ENCODE data around the gene SAMD4B. TPM values are rescaled to one million over a fixed set of nuclear protein-coding genes. Genes with fewer than 3 reads are reported as not detected.
A peak's percentile ranks its signal among the peaks of the same experiment; 100 is the strongest.

The SAMD4B gene
- total and polyA plus RNA-seq, 2 donors (not counting 1 experiment from before 2014, with no cell fraction given): 33.0 to 39.1 TPM

- Histone ChIP-seq H3K4me2 (ENCODE audit: extremely low read depth, insufficient read depth, low read length) (no peak overlapping the region), H3K4me3 (replicated peaks in 1 of 4; ENCODE audit: control extremely low read depth in 1 of 4, insufficient read depth in 1 of 4, low read depth in 3 of 4, low read length in 4 of 4) (no peak overlapping the region), H3K9me3 (ENCODE audit: control insufficient read depth, insufficient read depth, low read depth, low read length) (no peaks in the 10 kb centered on the region), H3K36me3 (ENCODE audit: control insufficient read depth, insufficient read depth, low read length) (peaks cover 36% of the 10 kb centered on the region), H3K27ac (ENCODE audit: insufficient read depth, low read length) (no peak overlapping the region), H3K4me1 (ENCODE audit: control insufficient read depth, extremely low read depth, insufficient read depth, low read length) (peaks cover 8% of the 10 kb centered on the region), H3K27me3 (ENCODE audit: control insufficient read depth, insufficient read depth, low read length) (no peaks in the 10 kb centered on the region), H3K9ac (ENCODE audit: insufficient read depth, low read length) (no peak overlapping the region), H4K20me1 (ENCODE audit: control insufficient read depth, extremely low read depth, insufficient read depth, low read length) (no peaks in the 10 kb centered on the region), H3K79me2 (ENCODE audit: control insufficient read depth, insufficient read depth, low read length) (peaks cover 18% of the 10 kb centered on the region), H2AFZ (ENCODE audit: low read length) (no peak overlapping the region)
- TF ChIP-seq, protein P1, sequence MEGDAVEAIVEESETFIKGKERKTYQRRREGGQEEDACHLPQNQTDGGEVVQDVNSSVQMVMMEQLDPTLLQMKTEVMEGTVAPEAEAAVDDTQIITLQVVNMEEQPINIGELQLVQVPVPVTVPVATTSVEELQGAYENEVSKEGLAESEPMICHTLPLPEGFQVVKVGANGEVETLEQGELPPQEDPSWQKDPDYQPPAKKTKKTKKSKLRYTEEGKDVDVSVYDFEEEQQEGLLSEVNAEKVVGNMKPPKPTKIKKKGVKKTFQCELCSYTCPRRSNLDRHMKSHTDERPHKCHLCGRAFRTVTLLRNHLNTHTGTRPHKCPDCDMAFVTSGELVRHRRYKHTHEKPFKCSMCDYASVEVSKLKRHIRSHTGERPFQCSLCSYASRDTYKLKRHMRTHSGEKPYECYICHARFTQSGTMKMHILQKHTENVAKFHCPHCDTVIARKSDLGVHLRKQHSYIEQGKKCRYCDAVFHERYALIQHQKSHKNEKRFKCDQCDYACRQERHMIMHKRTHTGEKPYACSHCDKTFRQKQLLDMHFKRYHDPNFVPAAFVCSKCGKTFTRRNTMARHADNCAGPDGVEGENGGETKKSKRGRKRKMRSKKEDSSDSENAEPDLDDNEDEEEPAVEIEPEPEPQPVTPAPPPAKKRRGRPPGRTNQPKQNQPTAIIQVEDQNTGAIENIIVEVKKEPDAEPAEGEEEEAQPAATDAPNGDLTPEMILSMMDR (conservative IDR thresholded peaks at IDR 0.05 in 1 of 2, IDR thresholded peaks at IDR 0.05 in 1 of 2; ENCODE audit: low read depth in 1 of 2, low read length in 2 of 2): no peak
- TF ChIP-seq EZH2 (IDR thresholded peaks at IDR 0.05; ENCODE audit: low read length, missing control alignments): no peak
- no peak for DNase-seq (ENCODE audit: low read depth in 2 of 2)
These were observed 44.3 kb downstream of the SAMD4B start for GRCh38 chr19:39386557-39386956.

GRCh38 chr19:39388657-39389056 is 46.4 kb downstream of the SAMD4B start:
- Histone ChIP-seq H3K4me1 (ENCODE audit: control insufficient read depth, extremely low read depth, insufficient read depth, low read length) (peaks cover 10% of the 10 kb centered on the region), H3K27me3 (ENCODE audit: control insufficient read depth, insufficient read depth, low read length) (no peaks in the 10 kb centered on the region), H4K20me1 (ENCODE audit: control insufficient read depth, extremely low read depth, insufficient read depth, low read length) (no peaks in the 10 kb centered on the region), H3K9me3 (ENCODE audit: control insufficient read depth, insufficient read depth, low read depth, low read length) (no peaks in the 10 kb centered on the region), H2AFZ (ENCODE audit: low read length) (no peak overlapping the region), H3K4me2 (ENCODE audit: extremely low read depth, insufficient read depth, low read length) (no peak overlapping the region), H3K4me3 (replicated peaks in 1 of 4; ENCODE audit: control extremely low read depth in 1 of 4, insufficient read depth in 1 of 4, low read depth in 3 of 4, low read length in 4 of 4) (no peak overlapping the region), H3K79me2 (ENCODE audit: control insufficient read depth, insufficient read depth, low read length) (peaks cover 27% of the 10 kb centered on the region), H3K27ac (ENCODE audit: insufficient read depth, low read length) (no peak overlapping the region), H3K9ac (ENCODE audit: insufficient read depth, low read length) (no peak overlapping the region), H3K36me3 (ENCODE audit: control insufficient read depth, insufficient read depth, low read length) (peaks cover 32% of the 10 kb centered on the region)
- DNase-seq (ENCODE audit: low read depth in 2 of 2): no peak
- TF ChIP-seq, protein P1 (conservative IDR thresholded peaks at IDR 0.05 in 1 of 2, IDR thresholded peaks at IDR 0.05 in 1 of 2; ENCODE audit: low read depth in 1 of 2, low read length in 2 of 2): no peak
- TF ChIP-seq EZH2 (IDR thresholded peaks at IDR 0.05; ENCODE audit: low read length, missing control alignments): no peak

DNA sequence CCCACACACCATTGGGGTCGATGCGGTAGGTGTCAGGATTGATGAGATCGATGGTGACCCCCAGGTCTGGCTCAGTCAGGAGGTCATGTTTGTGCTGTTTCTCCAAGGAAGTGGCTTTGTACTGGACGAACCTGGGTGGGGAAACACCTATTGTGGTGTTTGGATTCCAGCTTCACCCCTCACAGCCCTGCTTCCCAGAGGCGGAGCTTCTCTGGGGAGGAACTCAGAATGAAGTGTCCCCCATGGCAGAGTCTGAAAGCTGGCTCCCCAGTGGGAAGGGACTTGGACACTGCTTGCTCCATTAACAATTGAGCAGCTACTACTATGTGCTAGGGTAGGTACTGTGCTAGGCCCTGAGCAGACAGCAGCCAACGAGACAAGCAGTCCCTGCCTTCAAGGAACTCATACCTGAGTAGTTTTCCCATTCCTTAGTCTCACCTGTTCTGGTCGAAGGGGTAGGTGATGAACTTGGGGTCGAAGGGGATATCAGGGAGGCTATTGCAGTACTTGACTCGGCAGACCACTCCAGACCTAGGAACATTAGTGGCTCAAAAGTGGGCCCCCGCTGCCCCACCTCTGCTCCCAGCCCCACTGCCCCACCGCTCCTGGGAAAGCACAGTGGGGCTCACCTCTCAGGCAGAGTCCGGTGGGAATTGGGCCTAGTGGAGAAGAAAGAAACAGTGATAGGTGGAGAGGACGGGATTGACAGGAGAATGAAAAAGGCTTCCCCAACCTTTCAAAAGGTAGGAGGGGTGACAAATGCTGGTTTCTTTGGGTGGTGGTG is 47.6 kb downstream of the SAMD4B start:
- no peaks in the 10 kb centered on the region for H4K20me1 ChIP-seq (ENCODE audit: control insufficient read depth, extremely low read depth, insufficient read depth, low read length)
- peak overlapping the region; percentile 98 for H3K9ac ChIP-seq (ENCODE audit: insufficient read depth, low read length)
- H2AFZ ChIP-seq (ENCODE audit: low read length): no peak overlapping the region
- peak overlapping the region; percentile 77 to 98 (median 92) for H3K4me3 ChIP-seq (replicated peaks in 1 of 4; ENCODE audit: control extremely low read depth in 1 of 4, insufficient read depth in 1 of 4, low read depth in 3 of 4, low read length in 4 of 4)
- H3K4me2 ChIP-seq (ENCODE audit: extremely low read depth, insufficient read depth, low read length): peak overlapping the region; percentile 98
- H3K79me2 ChIP-seq (ENCODE audit: control insufficient read depth, insufficient read depth, low read length): peaks cover 27% of the 10 kb centered on the region
- no peak for DNase-seq (ENCODE audit: low read depth in 2 of 2)
- H3K27me3 ChIP-seq (ENCODE audit: control insufficient read depth, insufficient read depth, low read length): no peaks in the 10 kb centered on the region
- peaks cover 34% of the 10 kb centered on the region for H3K36me3 ChIP-seq (ENCODE audit: control insufficient read depth, insufficient read depth, low read length)
- peaks cover 10% of the 10 kb centered on the region for H3K4me1 ChIP-seq (ENCODE audit: control insufficient read depth, extremely low read depth, insufficient read depth, low read length)
- H3K27ac ChIP-seq (ENCODE audit: insufficient read depth, low read length): peak overlapping the region; percentile 99
- TF ChIP-seq, protein P1 (conservative IDR thresholded peaks at IDR 0.05 in 1 of 2, IDR thresholded peaks at IDR 0.05 in 1 of 2; ENCODE audit: low read depth in 1 of 2, low read length in 2 of 2): no peak
- TF ChIP-seq EZH2 (IDR thresholded peaks at IDR 0.05; ENCODE audit: low read length, missing control alignments): no peak
- H3K9me3 ChIP-seq (ENCODE audit: control insufficient read depth, insufficient read depth, low read depth, low read length): no peaks in the 10 kb centered on the region

All from fibroblast of lung (primary cell).